Skeletal muscle satellite cell (primary cell): ENCODE results near the gene GNL3L. TPM values are rescaled to one million over a fixed set of nuclear protein-coding genes. Genes with fewer than 3 reads are reported as not detected.
"Not testable (repeated sequence)": the region's sequence is repeated elsewhere in the genome, so short reads cannot be mapped to it uniquely, and the experiment has no call there.

Experiments
- H3K27me3 ChIP-seq: 2 replicates; pipeline ENCODE4 v1.7.0; 2013; ENCODE audit warnings: low read length; ENCODE audit not compliant: control insufficient read depth, insufficient read depth
- H3K36me3 ChIP-seq: 2 replicates; pipeline ENCODE4 v1.7.0; 2013; ENCODE audit warnings: mild to moderate bottlenecking, control low read depth, low read length; ENCODE audit not compliant: insufficient read depth
- H3K4me1 ChIP-seq: 2 replicates; pipeline ENCODE4 v1.7.0; 2013; ENCODE audit warnings: low read length; ENCODE audit not compliant: control insufficient read depth, insufficient read depth
- H3K4me2 ChIP-seq: 2 replicates; pipeline ENCODE4 v1.7.0; 2013; ENCODE audit warnings: mild to moderate bottlenecking, low read length
- H3K4me3 ChIP-seq: 2 replicates; pipeline ENCODE4 v1.7.0; 2013; ENCODE audit warnings: low read length
- H3K9ac ChIP-seq: 2 replicates; pipeline ENCODE4 v1.7.0; 2013; ENCODE audit warnings: mild to moderate bottlenecking, low read depth, low read length, moderate library complexity
- H3K9me3 ChIP-seq: replicated peaks from 2 replicates; pipeline ENCODE4 v1.7.0; 2013; ENCODE audit warnings: mild to moderate bottlenecking, control low read depth, low read length
- total RNA-seq: library from RNA; depleted of rRNA; stranded (reverse); fragments of >200 nt; gene quantifications from 2 replicates; pipeline ENCODE4 v1.2.3, GENCODE V29; 2012; rRNA removed

GNL3L gene
- 46.3 and 58.8 TPM in 2 replicates for total RNA-seq

DNA sequence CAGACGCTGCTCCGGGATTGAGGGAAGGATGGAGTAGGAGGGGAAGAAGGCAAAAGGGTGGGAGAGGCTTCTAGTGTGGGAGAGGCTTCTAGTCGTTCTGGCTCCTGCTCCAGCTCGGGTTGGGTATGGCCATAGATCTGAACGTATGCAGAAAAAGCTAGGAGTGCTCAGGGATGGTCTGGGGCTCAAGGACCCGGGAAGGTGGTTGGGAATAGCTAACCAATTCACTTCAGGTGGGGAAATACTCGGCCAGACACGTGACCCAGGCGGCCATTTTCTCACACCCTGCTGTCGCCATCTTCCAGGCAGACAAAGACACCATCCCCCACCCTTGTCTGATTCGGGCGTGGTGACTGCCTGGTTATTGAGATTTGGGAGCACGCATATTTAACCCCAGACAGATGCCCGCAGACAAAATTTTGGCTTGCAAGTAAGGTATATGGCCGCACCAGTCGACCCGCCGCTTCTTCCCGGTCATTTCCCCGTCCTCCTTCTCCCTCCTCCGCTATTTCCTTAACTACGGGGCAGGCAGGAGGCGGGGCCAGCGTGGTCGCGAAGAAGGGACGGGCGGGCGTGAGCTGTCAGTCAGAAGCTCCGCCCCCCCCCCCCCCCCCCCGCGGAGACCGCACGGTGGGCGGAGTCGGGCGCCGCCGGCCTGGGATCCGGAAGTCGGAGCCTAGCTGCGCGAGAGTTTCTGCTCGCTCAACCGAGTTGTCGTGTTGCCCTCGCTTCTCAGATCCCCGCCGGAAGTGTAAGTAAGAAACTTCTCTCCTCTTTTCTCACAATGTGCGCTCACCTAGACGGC lies at the start of gene GNL3L:
TSS of gene GNL3L (plus strand) at position 668 of the 805 bp plus-strand sequence. CDS start 2,348 bp downstream, outside the sequence.
- Histone ChIP-seq H3K4me1 (peaks cover 14% of the 10 kb centered on the region), H3K9ac (peak within 1 kb of the TSS; percentile 91), H3K9me3 (no peaks in the 10 kb centered on the region), H3K4me3 (peak within 1 kb of the TSS; percentile 74), H3K4me2 (peak within 1 kb of the TSS; percentile 83), H3K36me3 (peaks cover 2% of the 10 kb centered on the region), H3K27me3 (no peaks in the 10 kb centered on the region)

- Histone ChIP-seq H3K36me3 (no peaks in the 10 kb centered on the region), H3K9me3 (no peaks in the 10 kb centered on the region), H3K4me2 (peak overlapping the region; percentile 67), H3K4me3 (peak overlapping the region; percentile 30), H3K4me1 (peaks cover 31% of the 10 kb centered on the region), H3K27me3 (no peaks in the 10 kb centered on the region), H3K9ac (peak overlapping the region; percentile 66)
Observed at GRCh38 chrX:54482839-54483593, 47.0 kb upstream of the GNL3L start.

- Histone ChIP-seq H3K9me3 (no peaks in the 10 kb centered on the region), H3K27me3 (no peaks in the 10 kb centered on the region), H3K4me3 (no peak overlapping the region), H3K4me1 (peaks cover 31% of the 10 kb centered on the region), H3K9ac (peak overlapping the region; percentile 66), H3K4me2 (peak overlapping the region; percentile 67), H3K36me3 (no peaks in the 10 kb centered on the region)
Observed at GRCh38 chrX:54483946-54484345, 46.1 kb upstream of the GNL3L start.

DNA sequence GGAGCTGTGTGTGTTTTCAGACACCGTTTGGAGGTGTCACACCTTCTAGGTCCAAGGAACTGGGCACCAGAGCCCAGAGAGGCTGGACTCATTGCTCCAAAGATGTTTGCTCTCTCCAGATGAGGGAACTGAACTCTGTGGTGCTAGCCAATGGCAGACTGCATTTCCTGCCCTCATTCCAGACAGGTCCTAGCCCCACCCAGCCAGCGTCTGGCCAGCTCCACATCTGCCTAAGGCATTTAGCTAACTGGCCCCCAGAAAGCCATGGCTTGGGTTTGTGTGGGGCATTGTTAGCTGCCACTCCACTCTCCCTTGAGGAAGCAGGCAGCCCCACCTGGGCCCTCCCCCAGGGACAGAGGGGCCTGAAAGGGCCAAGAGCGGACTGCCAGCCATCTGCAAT lies 45.4 kb upstream of the GNL3L start:
- H3K4me1 ChIP-seq, result peaks cover 31% of the 10 kb centered on the region
- H3K9me3 ChIP-seq, result no peaks in the 10 kb centered on the region
- H3K4me2 ChIP-seq, result no peak overlapping the region
- no peaks in the 10 kb centered on the region for H3K27me3 ChIP-seq
- H3K4me3 ChIP-seq, result no peak overlapping the region
- H3K9ac ChIP-seq, result no peak overlapping the region
- no peaks in the 10 kb centered on the region for H3K36me3 ChIP-seq

DNA sequence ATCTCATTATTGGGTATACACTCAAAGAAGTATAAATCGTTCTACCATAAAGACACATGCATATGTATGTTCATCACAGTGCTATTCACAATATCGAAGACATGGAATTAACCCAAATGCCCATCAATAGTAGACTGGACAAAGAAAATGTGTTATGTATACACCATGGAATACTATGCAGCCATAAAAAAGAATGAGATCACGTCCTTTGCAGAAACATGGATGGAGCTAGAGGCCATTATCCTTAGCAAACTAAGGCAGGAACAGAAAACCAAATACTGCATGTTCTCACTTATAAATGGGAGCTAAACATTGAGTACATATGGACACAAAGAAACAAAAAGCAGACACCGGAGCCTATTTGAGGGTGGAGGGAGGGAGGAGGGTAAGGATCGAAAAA lies 40.2 kb upstream of the GNL3L start:
- H3K4me1 ChIP-seq, result peaks cover 32% of the 10 kb centered on the region
- H3K4me3 ChIP-seq, H3K36me3 ChIP-seq, H3K9ac ChIP-seq, H3K27me3 ChIP-seq, H3K9me3 ChIP-seq, H3K4me2 ChIP-seq: not testable (repeated sequence)

DNA sequence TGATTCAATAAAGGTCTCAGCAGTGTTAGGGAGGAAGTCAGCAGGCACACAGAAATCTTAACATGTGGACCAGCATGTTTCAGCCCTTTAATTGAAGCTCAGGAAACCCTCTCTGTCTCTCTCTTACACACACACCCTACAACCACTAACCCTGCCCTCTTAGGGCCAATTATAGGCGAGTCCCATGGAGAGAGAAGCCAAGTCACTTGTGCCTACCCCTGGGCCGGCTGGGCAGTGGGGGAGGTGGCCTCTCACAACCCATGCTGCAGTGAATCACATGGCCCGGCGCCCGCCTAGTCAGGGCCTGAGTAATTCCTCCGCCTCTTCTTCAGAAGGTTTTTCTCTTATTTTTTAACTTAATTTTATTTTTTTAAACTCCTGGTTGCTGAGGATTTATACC lies 37.7 kb upstream of the GNL3L start:
- Histone ChIP-seq H3K9me3 (no peaks in the 10 kb centered on the region), H3K36me3 (no peaks in the 10 kb centered on the region), H3K27me3 (no peaks in the 10 kb centered on the region), H3K9ac (peak overlapping the region; percentile 10), H3K4me1 (peaks cover 31% of the 10 kb centered on the region), H3K4me3 (peak overlapping the region; percentile 25), H3K4me2 (peak overlapping the region; percentile 85)

DNA sequence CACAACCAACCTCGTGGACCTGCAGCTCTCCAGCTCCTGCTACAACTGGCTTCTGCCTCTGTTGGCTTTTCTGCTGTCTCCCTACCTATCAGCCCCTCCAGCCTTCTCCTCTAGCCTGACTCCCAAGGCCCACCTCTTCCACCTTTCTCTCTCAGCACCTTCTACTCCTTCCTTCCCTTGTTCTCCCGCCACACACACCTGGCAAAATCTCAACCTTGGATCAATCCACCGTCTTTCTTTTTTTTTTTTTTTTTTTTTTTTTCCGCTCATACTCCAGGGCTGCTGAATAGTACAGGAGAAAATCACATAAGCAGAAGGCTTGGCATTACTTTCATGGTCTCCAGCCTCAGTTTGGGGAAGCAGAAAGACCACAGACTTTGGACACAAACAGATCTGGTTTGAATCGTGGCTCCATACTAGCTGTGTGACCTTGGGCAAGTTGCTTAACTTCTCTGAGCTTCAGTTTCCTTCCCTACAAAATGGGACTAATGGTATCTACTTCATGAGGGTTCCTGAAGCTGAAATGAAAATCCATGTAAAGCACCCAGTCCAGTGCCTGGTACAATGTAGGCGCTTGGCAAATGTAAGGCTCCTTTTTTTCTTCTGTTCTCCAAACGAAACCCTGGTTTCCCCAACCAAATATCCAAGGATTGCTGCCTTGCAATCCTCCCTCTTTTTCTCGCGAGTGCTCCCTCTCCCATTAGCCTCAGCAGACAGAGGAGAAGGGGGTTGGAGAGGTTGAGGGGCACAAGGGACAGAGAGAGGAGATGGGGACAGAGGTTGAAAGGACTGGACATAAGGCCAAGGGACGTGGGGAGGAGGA lies 35.6 kb upstream of the GNL3L start:
- peak overlapping the region; percentile 85 for H3K4me2 ChIP-seq
- peak overlapping the region; percentile 89 for H3K9ac ChIP-seq
- no peaks in the 10 kb centered on the region for H3K27me3 ChIP-seq
- H3K4me1 ChIP-seq, result peaks cover 31% of the 10 kb centered on the region
- no peaks in the 10 kb centered on the region for H3K36me3 ChIP-seq
- H3K9me3 ChIP-seq, result no peaks in the 10 kb centered on the region
- H3K4me3 ChIP-seq, result peak overlapping the region; percentile 81

DNA sequence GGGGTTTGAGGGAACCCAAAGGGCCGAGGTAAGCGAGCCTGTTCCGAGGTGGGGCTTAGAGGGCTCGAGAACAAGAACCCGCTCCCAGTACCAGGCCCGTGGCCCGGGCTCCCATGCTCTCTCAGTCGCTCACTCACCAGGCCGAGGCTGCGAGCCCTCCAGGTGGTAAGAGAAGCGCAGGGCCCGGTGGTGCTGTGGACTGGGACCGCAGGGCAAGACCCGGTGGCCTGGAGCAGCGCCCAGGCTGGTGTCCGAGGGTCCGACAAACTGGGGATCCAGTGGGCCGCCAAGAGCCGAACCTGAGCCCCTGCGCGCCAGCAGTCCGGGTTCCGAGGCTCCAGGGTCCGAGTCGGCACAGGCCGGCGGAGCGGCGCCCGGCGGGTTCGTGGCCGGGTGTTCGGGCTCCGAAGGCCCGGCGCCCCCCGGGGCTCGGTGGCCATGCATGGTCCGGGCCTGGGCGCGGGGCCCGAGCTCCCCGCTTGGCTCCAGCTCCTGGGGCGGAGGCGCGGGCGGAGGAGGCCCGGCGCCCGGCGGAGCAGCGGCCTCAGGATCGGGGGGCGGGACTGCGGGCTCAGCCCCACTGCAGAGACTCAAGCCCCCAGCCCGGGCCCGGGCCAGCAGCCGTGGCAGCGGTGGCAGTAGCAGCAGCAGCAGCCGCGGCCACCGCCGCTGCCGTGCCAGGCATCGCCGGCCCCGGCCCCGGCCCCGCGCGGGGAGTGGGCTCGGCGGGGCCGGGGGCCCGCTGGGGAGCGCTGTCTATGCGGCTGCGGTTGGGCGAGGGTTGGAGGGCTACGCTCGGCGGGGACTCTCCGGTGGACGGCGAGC lies 34.8 kb upstream of the GNL3L start:
- peaks cover 31% of the 10 kb centered on the region for H3K4me1 ChIP-seq
- peak overlapping the region; percentile 81 for H3K4me3 ChIP-seq
- H3K27me3 ChIP-seq, result no peaks in the 10 kb centered on the region
- peak overlapping the region; percentile 85 for H3K4me2 ChIP-seq
- H3K9me3 ChIP-seq, result no peaks in the 10 kb centered on the region
- H3K9ac ChIP-seq, result peak overlapping the region; percentile 89
- H3K36me3 ChIP-seq, result no peaks in the 10 kb centered on the region

DNA sequence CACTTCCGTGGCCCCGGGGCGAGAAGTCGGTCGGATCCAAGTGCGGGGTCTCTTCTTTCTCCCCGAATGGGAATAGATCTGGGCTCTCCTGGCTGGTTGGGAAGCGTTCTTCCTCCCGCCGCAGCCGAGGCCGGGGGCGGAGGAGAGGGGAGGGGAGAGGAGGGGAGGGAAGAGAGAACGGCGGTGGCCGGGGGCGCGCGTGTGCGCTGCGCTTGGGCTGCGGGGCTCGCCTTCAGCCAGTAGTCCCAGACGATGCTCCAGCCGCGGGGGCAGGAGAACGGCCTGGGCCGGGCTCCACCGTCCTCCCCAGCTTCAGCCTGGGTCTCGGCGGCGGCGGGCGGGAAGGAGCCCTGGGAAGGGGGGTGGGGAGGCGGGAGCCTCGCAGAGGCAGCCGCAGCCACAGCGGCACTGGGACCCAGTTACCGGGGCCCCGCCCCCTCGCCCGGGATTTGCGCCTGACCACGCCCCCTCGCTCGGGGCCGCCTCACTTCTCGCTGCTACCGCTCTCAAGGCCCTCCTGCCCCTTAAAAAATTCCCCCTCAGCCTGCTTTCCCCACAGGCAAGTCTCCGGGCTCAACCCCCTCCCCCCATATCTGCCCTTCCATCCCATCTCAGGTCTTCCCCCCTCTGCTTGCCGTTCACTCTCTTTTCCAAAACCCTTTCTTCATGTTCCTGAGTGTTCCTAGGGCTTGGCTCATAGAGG lies 34.1 kb upstream of the GNL3L start, which contains the start of gene FGD1:
TSS of gene FGD1 (minus strand) at position 421 of the 703 bp plus-strand sequence. CDS start 802 bp downstream, outside the sequence.
- Histone ChIP-seq H3K27me3 (no peaks in the 10 kb centered on the region), H3K4me2 (peak within 1 kb of the TSS; percentile 85), H3K9me3 (no peaks in the 10 kb centered on the region), H3K36me3 (no peaks in the 10 kb centered on the region), H3K9ac (peak within 1 kb of the TSS; percentile 89), H3K4me3 (peak within 1 kb of the TSS; percentile 81), H3K4me1 (peaks cover 31% of the 10 kb centered on the region)

GRCh38 chrX:54496517-54496852 lies 33.5 kb upstream of the GNL3L start:
- Histone ChIP-seq H3K4me1 (peaks cover 28% of the 10 kb centered on the region), H3K9me3 (no peaks in the 10 kb centered on the region), H3K27me3 (no peaks in the 10 kb centered on the region), H3K9ac (peak overlapping the region; percentile 59), H3K4me3 (peak overlapping the region; percentile 81), H3K36me3 (no peaks in the 10 kb centered on the region), H3K4me2 (peak overlapping the region; percentile 85)
